Panc1 (cell line): ENCODE measurements around the gene PIK3R6.

ENCODE experiments used
- CTCF ChIP-seq: fragments of 450-650 bp; IDR thresholded peaks from 2 replicates; pipeline ENCODE4 v1.5.1; 2017; ENCODE audit warnings: mild to moderate bottlenecking
- POLR2AphosphoS5 ChIP-seq: IDR thresholded peaks from 2 replicates; pipeline ENCODE4 v1.6.1; 2012; ENCODE audit warnings: mild to moderate bottlenecking, low read depth, low read length, moderate library complexity
- REST ChIP-seq, 2 experiments: IDR thresholded peaks; 2 replicates each; pipeline ENCODE4 v1.6.1; 2011 to 2012; ENCODE audit warnings: low read depth in 2 of 2, control low read depth in 1 of 2, low read length in 1 of 2, mild to moderate bottlenecking in 1 of 2, moderate library complexity in 1 of 2; ENCODE audit not compliant: insufficient read depth in 1 of 2
- SIN3A ChIP-seq: IDR thresholded peaks from 2 replicates; pipeline ENCODE4 v1.6.1; 2012; ENCODE audit warnings: low read depth, mild to moderate bottlenecking, low read length, moderate library complexity, borderline replicate concordance; ENCODE audit not compliant: insufficient read depth

GRCh38 chr17:8820311-8821010, 47.0 kb downstream of the PIK3R6 start:
- no peak for TF ChIP-seq CTCF
- no peak for TF ChIP-seq POLR2AphosphoS5
- TF ChIP-seq REST (IDR thresholded peaks at IDR 0.05; ENCODE audit: insufficient read depth in 1 of 2, low read depth in 2 of 2, low read length in 1 of 2): no peak
- TF ChIP-seq SIN3A: no peak
